A549 (cell line): ENCODE results near the gene ST14.

Experiments used
- CHD2 ChIP-seq: fragments of 150-350 bp; IDR thresholded peaks from 2 replicates; pipeline ENCODE4 v1.6.1; 2014; ENCODE audit warnings: low read length; ENCODE audit not compliant: partially characterized antibody
- CTCF ChIP-seq: fragments of >200 bp; sonication (Bioruptor Twin); formaldehyde crosslinking; IDR thresholded peaks from 3 replicates; pipeline ENCODE4 v1.5.1; 2016
- EHF ChIP-seq: fragments of 250-450 bp; sonication (Bioruptor Pico); IDR thresholded peaks from 2 replicates; pipeline ENCODE4 v1.5.0; 2020; ENCODE audit warnings: mild to moderate bottlenecking
- EP300 ChIP-seq, 2 experiments: fragments of >200 bp; sonication (Bioruptor Twin); formaldehyde crosslinking; IDR thresholded peaks; 2 replicates in 1 of 2; 3 replicates in 1 of 2; pipeline ENCODE4 v1.6.1; 2016 to 2017
- ESRRA ChIP-seq: fragments of 150-350 bp; IDR thresholded peaks from 2 replicates; pipeline ENCODE4 v1.6.1; 2014; ENCODE audit warnings: mild to moderate bottlenecking, low read length, borderline replicate concordance
- JUN ChIP-seq, 2 experiments: fragments of >200 bp; sonication (Bioruptor Twin); formaldehyde crosslinking; IDR thresholded peaks; 2 replicates in 1 of 2; 3 replicates in 1 of 2; pipeline ENCODE4 v1.6.1; 2016 to 2017
- NR3C1 ChIP-seq: fragments of >200 bp; sonication (Bioruptor Twin); formaldehyde crosslinking; IDR thresholded peaks from 3 replicates; pipeline ENCODE4 v1.6.1; 2017
- POLR2A ChIP-seq: IDR thresholded peaks from 2 replicates; pipeline ENCODE4 v1.6.1; 2012; ENCODE audit warnings: mild to moderate bottlenecking, low read length
- POLR2AphosphoS2 ChIP-seq: conservative IDR thresholded peaks from 2 replicates; pipeline ENCODE4 v1.6.1; 2012; ENCODE audit warnings: low read length, improper control_type of control experiment, inconsistent platforms
- TFCP2L1 ChIP-seq: fragments of 250-450 bp; sonication (Bioruptor Pico); IDR thresholded peaks from 2 replicates; pipeline ENCODE4 v1.5.0; 2021; ENCODE audit warnings: mild to moderate bottlenecking

GRCh38 chr11:130133716-130134115 lies 25.9 kb upstream of the ST14 start:
- TF ChIP-seq CTCF, result no peak
- TF ChIP-seq JUN (IDR thresholded peaks at IDR 0.05), result no peak
- TF ChIP-seq ESRRA, result no peak
- TF ChIP-seq EHF (CRISPR knock-in tag), result no peak
- no peak for TF ChIP-seq POLR2AphosphoS2
- TF ChIP-seq POLR2A, result no peak
- TF ChIP-seq EP300 (IDR thresholded peaks at IDR 0.05), result no peak
- no peak for TF ChIP-seq CHD2
- no peak for TF ChIP-seq NR3C1
- TF ChIP-seq TFCP2L1, result no peak
